Endometrial microvascular endothelial cells (primary cell): Measurements from ENCODE around the gene ATAD1. TPM values are rescaled to one million over a fixed set of nuclear protein-coding genes. Genes with fewer than 3 reads are reported as not detected.
"Not testable (repeated sequence)": the region's sequence is repeated elsewhere in the genome, so short reads cannot be mapped to it uniquely, and the experiment has no call there.

ENCODE experiments used
- in situ Hi-C: cut with HindIII; loops from 2 replicates; pipeline ENCODE4 v1.10.0; 2017; ENCODE audit warnings: low sequenced_read_pairs, low pct_unique_long_range_greater_than_20kb; ENCODE audit errors: inconsistent ontology term
- total RNA-seq: library from RNA; depleted of rRNA; stranded (reverse); fragments of >200 nt; gene quantifications from one replicate; pipeline ENCODE4 v1.2.3, GENCODE V29; 2015; ENCODE audit errors: inconsistent ontology term

The ATAD1 gene
- total RNA-seq, 1 donor from 2014 or later: 21.8 TPM

DNA sequence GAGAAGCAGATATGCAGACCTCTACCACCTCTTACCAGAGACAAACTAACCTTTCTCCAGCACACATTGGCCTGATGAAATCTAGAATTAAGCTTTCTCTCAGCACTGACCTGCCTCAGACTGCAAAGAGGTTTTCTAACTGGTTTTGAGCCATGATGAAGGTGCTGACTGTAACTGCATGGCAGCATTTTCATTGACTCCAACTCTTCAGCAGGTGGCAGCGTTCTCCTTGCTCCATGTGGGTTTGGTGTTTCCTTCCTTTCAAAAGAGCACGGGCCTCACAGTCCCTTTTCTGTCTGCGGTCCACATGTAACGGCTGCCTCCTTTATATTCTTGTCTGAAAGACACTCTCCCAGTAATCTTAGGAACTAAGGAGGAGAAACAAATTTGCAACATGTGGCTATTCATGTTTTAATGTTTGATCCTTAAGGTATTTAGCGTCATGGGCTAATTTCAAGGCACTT, 32.7 kb upstream of the ATAD1 start:
- in situ Hi-C loops: loop anchor here (25.0 kb wide), 2 partner anchors 112 to 387 kb away; no protein-coding TSS in a partner anchor

DNA sequence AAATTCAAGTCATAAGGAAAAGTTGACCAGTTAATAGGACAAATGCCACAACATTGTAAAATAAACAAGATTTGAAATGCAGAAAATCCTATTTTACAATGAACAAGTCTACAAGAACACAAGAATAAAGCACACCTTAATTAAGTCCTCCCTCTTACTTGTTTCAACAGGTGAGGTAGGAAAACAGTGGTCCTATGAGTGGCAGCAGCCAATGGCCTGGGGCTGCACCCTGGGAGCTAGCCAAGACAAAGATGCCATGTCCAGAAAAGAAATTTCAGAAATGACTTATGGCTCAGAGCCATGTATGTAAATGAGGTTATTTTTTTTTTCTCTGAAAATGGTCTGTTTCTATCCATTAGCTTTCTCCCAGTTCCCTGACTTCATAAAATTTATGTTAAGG, 31.0 kb upstream of the ATAD1 start:
- in situ Hi-C loops: no loop called here

DNA sequence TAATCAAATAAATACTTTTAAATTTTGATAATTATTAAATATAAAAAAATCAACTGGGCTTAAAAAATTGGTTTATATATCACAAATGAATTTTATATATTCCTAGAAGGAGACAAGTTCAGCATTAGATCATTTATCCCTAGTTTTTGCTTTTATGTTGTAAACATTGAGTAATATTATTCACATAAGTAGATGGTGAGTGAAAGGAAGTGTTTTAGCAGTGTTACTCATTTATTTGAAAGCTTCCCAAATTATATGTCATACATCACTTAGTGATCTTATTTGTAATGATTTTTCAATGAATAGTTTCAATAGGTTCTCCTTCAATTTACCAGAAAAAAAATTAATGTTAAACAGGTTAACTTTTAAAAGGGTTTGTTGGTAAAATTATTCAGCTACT, 29.5 kb upstream of the ATAD1 start:
- in situ Hi-C loops: no loop called here

DNA sequence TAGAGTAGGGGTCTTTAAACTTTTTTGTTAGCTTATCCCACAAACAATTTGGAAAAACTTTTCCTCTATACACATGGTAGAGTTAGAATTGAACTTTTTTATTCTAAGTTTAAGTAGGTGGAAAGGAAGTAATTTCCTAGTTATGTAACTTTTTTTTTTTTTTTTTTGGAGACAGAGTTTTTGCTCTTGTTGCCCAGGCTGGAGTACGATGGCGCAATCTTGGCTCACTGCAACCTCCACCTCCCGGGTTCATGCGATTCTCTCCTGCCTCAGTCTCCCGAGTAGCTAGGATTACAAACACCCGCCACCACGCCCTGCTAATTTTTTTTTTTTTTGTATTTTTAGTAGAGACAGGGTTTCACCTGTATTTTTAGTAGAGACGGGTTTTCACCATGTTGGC, 28.7 kb upstream of the ATAD1 start:
- in situ Hi-C loops: not testable (repeated sequence)

DNA sequence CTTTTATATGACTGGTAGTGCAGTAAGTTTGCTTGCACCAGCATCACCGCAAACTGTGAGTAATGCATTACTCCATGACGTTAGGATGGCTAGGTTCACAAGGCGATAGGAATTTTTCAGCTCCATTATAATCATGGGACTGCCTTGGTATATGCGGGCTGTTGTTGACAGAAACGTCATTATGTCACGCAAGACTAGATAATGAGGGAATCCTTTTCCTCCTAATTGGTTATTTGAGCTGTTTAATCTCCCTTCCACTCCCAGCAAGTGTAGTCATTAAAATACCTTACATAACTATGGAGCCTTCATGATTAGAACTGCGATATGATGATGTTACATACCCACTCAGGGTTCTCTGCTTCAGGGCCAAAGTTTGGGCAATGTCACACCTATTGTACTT, 28.0 kb upstream of the ATAD1 start:
- in situ Hi-C loops: no loop called here

DNA sequence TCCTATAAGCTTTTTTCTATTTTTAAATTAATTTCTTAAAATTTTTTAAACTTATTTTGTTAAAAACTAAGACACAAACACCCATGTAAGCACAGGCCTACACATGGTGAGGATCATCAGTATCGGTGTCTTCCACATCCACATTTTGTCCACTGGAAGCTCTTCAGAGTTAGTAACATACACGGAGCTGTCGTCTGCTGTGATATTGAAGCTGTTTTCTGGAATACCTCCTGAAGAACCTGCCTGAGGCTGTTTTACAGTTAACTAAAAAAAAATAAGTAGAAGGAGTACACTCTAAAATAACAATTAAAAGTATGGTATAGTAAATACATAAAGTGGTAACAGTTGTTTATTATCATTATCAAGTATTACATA, 27.6 kb upstream of the ATAD1 start:
- in situ Hi-C loops: no loop called here

DNA sequence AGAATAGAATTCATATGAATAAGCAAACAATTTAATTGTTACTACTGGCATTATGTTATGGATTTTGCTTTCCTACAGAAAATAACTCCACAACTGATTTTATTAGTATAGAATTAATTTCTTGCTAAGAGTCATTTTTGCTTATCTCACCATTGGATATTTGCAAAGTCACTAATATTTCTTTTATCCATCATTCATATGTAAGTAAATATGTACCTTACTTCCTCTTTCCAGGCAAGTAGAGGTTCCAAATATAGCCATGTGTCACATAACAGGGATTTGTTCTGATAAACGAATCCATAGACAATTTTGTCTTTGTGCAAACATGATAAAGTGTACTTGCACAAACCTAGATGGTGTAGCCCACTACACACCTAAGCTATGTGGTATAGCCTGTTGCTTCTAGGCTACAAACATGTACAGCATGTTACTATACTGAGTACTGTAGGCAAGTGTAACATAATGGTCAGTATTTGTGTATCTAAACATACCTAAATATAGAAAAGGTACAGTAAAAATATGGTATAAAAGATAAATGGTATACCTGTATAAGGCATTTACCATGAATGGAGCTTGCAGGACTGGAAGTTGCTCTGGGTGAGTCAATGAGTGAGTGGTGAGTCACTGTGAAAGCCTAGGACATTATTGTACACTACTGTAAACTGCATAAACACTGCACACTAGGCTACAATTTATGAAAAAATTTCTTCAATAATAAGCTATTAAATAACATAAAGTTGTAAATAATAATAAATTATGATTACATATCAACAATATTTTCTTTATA, 27.0 kb upstream of the ATAD1 start:
- in situ Hi-C loops: no loop called here

DNA sequence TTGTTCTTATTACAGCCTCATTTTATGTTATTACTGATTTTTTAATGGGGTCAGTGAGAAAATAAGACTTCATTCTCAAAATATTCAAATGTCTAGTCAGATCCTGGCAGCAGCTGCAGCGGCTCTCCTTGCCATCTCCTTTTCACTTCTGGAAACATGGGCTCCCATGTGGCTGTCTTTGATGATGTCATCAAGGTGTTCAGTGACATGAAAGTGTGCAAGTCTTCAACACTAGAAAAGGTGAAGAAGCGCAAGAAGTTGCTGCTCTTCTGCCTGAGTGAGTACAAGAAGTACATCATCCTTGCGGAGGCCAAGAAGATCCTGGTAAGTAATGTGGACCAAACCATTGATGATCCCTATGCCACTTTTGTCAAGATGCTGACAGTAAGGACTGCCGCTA, 25.7 kb upstream of the ATAD1 start:
- in situ Hi-C loops: no loop called here

DNA sequence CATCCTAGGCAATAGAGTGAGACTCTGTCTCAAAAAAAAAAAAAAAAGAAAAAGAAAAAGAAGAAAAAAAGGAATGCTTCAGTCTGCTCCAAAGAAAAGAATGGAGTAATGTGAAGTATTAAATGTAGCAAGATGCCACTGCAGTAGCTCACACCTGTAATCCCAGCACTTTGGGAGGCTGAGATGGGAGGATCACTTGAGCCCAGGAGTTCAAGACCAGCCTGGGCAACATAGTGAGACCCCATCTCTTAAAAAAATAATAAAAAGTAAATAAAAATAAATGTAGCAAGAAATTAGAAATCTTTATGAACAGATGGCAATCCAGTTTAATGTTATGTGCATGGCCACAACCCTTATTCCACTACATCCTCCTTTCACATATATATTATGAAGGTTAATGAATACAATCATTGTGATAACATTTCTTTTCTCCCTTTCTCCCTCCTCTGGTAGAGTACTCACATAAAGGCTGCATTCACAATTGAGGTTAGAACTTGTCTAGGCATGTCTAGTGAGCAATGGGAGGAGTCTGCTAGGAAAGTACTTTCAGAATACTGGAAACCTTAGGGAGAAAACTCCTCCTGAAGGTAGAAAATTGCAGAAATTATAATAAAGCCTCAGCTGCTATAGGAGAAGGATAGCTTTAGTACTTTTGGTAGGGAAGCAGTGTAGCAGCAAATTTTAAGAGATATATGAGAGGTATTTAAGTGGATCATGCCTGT, 24.9 kb upstream of the ATAD1 start:
- in situ Hi-C loops: no loop called here

DNA sequence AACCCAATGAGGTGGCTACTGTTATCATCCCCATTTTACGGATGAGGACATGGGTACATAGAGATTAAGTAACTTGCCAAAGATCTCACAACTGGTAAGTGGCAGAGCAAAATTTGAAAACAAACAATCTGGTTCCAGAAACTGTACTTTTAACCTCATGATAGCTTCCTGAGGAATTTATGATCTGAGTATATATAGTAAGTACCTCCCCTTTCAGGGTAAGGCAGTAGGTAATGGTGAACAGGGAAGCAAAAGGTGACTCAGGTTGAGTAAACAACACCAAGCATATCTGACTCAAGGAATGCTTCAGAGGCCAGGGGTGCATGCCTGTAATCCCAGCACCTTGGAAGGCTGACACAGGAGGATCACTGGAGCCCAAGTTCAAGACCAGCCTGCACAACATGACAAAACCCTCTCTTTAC, 24.2 kb upstream of the ATAD1 start:
- in situ Hi-C loops: no loop called here

DNA sequence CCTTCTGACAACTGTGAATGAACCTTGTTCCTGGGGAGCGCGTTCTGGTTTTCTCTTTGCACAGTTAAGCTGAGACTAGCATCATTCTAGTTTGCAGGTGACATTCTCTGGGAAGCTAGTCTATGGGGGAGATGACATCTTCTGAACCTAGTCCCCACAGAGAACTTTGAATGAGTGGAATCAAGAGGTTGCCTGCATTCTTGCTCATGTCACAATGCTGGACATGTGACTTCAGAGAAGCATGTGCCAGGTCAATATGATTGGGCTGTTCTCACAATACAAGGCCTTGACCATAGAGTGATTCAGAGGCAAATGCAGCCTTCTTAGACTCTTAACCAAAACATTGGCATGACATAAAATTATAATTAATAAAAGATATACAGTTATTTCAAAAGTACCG, 23.2 kb upstream of the ATAD1 start:
- in situ Hi-C loops: no loop called here

DNA sequence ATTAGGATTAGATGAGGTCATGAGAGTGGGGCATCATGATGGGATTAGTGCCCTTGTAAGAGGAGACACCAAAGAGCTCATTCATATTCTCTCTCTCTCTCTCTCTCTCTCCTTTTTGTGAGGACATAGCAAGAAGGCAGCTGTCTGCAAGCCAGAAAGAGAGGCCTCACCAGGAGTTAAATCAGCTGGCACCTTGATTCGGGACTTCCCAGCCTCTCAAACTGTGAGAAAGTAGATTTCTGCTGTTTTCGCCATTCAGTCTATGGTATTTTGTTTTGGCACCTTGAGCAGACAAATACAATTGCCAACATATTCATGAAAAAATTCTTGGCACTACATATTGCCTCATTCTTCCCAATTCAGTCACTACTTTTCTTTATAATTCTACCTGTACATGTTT, 20.6 kb upstream of the ATAD1 start:
- in situ Hi-C loops: no loop called here

DNA sequence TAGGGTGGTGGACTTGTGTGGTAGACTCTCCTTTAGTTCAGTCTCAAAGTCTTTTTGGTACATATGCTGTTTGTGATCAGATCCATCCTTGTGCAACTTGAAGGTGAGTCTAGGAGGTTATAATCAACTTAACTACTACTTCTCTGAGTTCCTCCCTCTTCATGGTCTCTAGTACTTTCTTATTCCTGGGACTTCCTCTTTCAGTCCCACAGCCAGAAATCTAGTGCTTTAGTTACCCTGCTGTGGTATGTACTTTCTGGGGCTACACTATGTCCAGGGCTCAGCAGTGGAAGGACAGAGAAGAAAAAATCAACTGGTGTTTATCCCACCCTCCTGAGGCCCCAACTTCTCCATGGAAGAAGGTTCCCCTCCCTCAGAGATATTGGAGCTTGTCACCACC, 19.4 kb upstream of the ATAD1 start:
- in situ Hi-C loops: no loop called here

DNA sequence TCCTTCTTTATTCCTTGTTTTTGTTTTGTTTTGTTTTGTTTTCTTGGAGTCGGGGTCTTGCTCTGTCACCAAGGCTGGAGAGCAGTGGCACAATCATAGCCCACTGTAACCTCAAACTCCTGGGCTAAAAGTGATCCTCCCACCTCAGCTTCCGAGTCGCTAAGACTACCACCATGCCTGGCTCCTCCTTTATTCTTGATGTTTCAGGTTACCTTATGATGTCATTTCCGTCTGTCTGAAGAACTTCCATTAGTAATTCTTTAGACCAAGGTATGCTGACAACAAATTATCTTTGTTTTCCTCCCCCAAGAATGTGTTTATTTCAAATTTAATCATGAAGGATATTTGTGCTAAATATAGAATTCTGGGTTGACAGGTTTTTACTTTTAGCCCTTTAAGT, 18.1 kb upstream of the ATAD1 start:
- in situ Hi-C loops: no loop called here

DNA sequence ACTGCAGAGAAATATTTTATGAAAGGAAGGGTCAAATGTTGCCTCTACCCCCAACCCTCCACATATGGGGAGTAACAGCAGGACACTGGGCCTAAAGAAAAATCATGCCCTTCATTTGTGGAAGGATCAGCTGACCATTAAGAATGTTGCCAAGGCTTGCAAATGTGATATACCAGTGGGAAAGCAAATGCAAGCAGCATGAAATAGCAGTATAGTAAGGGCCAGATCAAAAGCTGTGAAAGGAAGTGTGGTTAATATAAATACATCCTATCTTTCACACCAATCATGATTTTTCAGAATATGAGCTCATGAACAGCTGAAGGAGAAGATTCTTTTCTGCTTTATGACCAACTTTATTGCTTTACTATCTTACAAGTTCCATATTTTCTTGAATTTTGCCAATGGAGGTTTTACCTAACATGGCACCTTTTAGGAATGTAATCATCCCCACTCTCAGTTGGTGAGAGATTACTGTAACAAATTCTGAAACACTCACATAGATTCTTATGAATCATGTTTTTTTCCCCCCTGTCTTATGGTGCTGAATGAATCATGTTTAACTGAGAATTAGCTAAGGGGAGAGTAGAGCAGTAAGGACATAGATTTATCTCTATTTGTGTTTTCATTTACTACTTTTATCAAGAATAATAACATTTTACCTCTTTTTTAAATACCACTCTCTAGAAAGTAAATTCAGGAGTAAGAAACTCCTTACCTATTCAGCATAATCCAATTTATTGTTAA, 12.1 kb upstream of the ATAD1 start:
- in situ Hi-C loops: no loop called here

DNA sequence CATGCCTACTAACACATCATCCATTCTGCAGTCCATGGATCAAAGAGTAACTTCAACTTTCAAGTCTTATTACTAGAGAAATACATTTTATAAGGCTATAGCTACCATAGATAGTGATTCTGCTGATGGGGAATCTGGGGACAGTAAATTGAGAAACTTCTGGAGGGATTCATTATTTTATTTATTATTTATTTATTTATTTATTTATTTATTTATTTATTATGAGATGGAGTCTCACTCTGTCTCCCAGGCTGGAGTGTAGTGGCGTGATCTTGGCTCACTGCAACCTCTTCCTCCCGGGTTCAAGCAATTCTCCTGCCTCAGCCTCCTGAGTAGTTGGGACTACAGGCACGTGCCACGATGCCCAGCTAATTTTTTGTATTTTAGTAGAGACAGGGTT, 11.0 kb upstream of the ATAD1 start:
- in situ Hi-C loops: not testable (repeated sequence)

DNA sequence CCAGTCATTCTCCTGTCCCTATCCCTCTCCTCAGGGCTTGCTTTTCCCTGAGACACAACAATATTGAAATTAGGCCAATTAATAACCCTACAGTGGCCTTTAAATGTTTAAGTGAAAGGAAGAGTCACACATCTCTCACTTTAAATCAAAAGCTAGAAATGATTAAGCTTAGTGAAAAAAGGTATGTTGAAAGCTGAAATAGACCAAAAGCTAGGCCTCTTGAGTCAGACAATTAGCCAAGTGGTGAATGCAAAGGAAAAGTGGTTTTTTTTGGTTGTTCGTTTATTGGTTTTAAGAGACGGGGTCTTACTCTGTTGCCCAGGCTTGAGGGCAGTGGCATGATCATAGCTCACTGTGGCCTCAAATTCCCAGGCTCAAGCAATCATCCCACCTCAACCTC, 9.7 kb upstream of the ATAD1 start:
- in situ Hi-C loops: no loop called here

DNA sequence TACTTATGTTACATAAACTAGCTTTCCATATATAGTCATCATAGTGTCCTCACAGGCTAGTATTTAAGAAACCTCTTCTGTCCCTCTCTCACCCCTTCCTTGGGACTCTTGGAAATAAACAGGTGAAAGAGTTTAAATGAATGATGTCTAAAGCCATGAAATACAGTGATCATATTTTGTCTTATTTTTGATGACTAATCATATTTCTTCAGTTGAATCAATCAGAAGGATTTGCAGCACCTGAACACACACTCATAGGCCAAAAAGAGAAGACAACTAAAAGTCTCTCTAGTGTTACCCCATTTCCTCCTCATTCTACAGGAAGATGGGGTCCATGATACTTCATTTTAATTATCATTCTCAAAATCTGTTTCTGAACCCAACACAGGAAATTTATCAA, 8.6 kb upstream of the ATAD1 start:
- in situ Hi-C loops: no loop called here

DNA sequence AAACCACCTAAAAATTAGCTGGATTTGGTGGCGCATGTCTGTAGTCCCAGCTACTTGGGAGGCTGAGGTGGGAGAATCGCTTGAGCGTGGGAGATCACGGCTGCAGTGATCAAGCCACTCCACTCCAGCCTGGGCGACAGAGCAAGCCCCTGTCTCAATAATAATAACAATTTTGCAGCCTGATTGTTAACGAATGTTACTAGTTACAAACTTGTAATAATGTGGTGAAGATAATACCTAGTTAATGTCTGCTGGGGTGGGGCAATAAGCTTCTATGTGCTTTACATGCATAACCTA, 1.2 kb upstream of the ATAD1 start:
- in situ Hi-C loops: no loop called here
